ENCODE results near the gene INAVA. TPM values are rescaled to one million over a fixed set of nuclear protein-coding genes. Genes with fewer than 3 reads are reported as not detected.

Gene INAVA
- total and polyA plus RNA-seq, 2 experiments from 2014 or later, result 25.3 to 43.9 TPM

DNA sequence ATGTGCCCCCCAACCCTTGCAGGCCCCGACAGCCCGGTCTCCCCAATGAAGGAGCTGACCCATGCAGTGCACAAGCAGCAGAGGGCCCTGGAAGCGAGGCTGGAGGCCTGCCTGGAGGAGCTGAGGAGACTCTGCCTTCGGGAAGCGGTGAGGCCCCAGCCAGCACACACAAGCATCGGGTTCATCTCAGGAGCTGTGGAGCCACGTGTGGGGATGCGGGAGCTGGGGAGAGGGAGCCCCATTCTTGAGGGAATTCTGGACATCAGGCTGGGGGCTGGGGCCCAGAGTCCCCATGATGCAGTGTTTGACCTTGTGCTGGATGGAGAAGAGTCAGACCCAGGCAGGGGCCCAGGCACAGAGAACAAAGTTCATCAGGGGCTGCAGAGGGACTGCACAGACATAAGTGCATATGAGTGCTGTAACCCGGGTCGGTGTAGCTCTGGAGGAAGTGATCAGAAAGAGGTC, 4.8 kb downstream of the INAVA start (continued):
- TF ChIP-seq, protein P1, sequence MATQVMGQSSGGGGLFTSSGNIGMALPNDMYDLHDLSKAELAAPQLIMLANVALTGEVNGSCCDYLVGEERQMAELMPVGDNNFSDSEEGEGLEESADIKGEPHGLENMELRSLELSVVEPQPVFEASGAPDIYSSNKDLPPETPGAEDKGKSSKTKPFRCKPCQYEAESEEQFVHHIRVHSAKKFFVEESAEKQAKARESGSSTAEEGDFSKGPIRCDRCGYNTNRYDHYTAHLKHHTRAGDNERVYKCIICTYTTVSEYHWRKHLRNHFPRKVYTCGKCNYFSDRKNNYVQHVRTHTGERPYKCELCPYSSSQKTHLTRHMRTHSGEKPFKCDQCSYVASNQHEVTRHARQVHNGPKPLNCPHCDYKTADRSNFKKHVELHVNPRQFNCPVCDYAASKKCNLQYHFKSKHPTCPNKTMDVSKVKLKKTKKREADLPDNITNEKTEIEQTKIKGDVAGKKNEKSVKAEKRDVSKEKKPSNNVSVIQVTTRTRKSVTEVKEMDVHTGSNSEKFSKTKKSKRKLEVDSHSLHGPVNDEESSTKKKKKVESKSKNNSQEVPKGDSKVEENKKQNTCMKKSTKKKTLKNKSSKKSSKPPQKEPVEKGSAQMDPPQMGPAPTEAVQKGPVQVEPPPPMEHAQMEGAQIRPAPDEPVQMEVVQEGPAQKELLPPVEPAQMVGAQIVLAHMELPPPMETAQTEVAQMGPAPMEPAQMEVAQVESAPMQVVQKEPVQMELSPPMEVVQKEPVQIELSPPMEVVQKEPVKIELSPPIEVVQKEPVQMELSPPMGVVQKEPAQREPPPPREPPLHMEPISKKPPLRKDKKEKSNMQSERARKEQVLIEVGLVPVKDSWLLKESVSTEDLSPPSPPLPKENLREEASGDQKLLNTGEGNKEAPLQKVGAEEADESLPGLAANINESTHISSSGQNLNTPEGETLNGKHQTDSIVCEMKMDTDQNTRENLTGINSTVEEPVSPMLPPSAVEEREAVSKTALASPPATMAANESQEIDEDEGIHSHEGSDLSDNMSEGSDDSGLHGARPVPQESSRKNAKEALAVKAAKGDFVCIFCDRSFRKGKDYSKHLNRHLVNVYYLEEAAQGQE (IDR thresholded peaks at IDR 0.05; ENCODE audit: unreplicated experiment), result no peak
- no peak for TF ChIP-seq ZNF331 (CRISPR knock-in tag; IDR thresholded peaks at IDR 0.05; ENCODE audit: low read depth)
- TF ChIP-seq EZH2phosphoT487 (IDR thresholded peaks at IDR 0.05; ENCODE audit: unreplicated experiment), result no peak
- TF ChIP-seq, protein P2, sequence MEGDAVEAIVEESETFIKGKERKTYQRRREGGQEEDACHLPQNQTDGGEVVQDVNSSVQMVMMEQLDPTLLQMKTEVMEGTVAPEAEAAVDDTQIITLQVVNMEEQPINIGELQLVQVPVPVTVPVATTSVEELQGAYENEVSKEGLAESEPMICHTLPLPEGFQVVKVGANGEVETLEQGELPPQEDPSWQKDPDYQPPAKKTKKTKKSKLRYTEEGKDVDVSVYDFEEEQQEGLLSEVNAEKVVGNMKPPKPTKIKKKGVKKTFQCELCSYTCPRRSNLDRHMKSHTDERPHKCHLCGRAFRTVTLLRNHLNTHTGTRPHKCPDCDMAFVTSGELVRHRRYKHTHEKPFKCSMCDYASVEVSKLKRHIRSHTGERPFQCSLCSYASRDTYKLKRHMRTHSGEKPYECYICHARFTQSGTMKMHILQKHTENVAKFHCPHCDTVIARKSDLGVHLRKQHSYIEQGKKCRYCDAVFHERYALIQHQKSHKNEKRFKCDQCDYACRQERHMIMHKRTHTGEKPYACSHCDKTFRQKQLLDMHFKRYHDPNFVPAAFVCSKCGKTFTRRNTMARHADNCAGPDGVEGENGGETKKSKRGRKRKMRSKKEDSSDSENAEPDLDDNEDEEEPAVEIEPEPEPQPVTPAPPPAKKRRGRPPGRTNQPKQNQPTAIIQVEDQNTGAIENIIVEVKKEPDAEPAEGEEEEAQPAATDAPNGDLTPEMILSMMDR (conservative IDR thresholded peaks at IDR 0.05; ENCODE audit: low read depth in 2 of 2), result no peak

DNA sequence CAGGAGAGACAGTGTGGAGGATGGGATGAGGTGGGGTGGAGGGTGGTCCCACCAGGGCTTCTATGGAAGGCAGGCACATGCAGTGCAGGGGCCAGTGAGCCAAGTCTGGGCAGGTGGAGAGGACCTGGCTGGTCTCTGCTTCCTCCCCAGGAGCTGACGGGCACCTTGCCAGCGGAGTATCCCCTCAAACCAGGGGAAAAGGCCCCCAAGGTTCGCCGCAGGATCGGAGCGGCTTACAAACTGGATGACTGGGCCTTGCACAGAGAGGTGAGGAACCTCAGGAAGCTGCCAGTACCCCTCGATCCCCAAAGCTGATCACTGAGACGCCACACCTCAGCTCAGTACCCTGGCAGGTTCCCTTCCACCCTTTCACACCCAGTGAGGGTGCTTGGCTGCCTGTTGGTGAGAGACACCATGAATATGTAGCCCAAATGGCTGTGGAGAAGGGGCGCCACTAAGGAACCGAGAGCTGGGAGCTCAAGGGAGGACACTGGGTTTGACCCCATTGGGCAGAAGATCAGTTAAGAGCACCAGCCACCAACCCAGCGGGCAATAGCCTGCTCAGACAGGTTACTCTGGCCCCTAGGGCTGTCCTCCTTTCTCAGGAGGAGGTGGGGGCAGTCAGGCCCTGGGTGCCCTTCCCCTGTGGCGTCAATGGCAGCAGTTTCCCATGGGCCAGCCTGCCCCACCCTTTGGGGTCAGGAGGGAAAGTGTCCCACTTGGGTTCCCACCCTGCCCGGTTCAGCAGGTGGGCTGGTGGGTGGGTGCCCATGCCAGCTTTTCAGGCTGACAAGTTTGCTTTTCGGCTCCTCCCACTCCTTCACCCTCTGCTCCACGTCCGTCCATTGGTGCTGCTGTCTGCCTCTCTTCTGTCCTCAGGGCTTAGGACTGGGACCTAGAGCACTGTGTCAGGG, 5.5 kb downstream of the INAVA start:
- H3K27me3 ChIP-seq (ENCODE audit: insufficient read depth), result no peaks in the 10 kb centered on the region
- H3K79me2 ChIP-seq (replicated peaks; ENCODE audit: insufficient read depth), result peaks cover 30% of the 10 kb centered on the region
- Mint-ChIP-seq H3K27ac (no peak overlapping the region), H3K9me3 (no peaks in the 10 kb centered on the region), H3K36me3 (ENCODE audit: low read depth) (peaks cover 67% of the 10 kb centered on the region), H3K4me1 (peaks cover 30% of the 10 kb centered on the region), H3K4me3 (no peak overlapping the region), H3K27me3 (ENCODE audit: insufficient read depth, low read depth, poor library complexity) (peaks cover 9% of the 10 kb centered on the region)
- DNase-seq (ENCODE audit: low spot score) (no peak), ATAC-seq (no peak)
- H3K9me2 ChIP-seq (ENCODE audit: insufficient read depth), result no peaks in the 10 kb centered on the region
- H3K27ac ChIP-seq (ENCODE audit: low read depth), result no peak overlapping the region
- H3F3A ChIP-seq (replicated peaks; ENCODE audit: low read depth), result no peaks in the 10 kb centered on the region
- H4K20me1 ChIP-seq (replicated peaks; ENCODE audit: insufficient read depth), result no peaks in the 10 kb centered on the region; the same call in none of the 2 replicates
- no peak overlapping the region for H3K4me2 ChIP-seq
- peaks cover 5% of the 10 kb centered on the region; the same call in 1 of the 2 replicates for H3K36me3 ChIP-seq (ENCODE audit: insufficient read depth)
- no peak for TF ChIP-seq ZNF114 (CRISPR knock-in tag; IDR thresholded peaks at IDR 0.05)
- no peak for TF ChIP-seq EZH2phosphoT487 (IDR thresholded peaks at IDR 0.05; ENCODE audit: unreplicated experiment)
- no peak for TF ChIP-seq EZH2 (IDR thresholded peaks at IDR 0.05; ENCODE audit: low read depth, unreplicated experiment)
- no peak for TF ChIP-seq POLR2AphosphoS5 (IDR thresholded peaks at IDR 0.05; ENCODE audit: low read depth)
- TF ChIP-seq NANOG (IDR thresholded peaks at IDR 0.05; ENCODE audit: borderline replicate concordance), result no peak
- TF ChIP-seq, protein P2 (conservative IDR thresholded peaks at IDR 0.05; ENCODE audit: low read depth in 2 of 2), result no peak
- TF ChIP-seq, protein P1 (IDR thresholded peaks at IDR 0.05; ENCODE audit: unreplicated experiment), result no peak
- no peak for TF ChIP-seq ZNF331 (CRISPR knock-in tag; IDR thresholded peaks at IDR 0.05; ENCODE audit: low read depth)
- no peak overlapping the region for H2AFZ ChIP-seq
- H3K4me3 ChIP-seq, result no peak overlapping the region
- peaks cover 18% of the 10 kb centered on the region for H3K4me1 ChIP-seq (ENCODE audit: insufficient read depth)
